Thoracic aorta (tissue), 2 donors: ENCODE measurements around the gene SLCO2A1. TPM values are rescaled to one million over a fixed set of nuclear protein-coding genes. Genes with fewer than 3 reads are reported as not detected.

Source experiments
- ATAC-seq: fragments of 150-250 bp; one replicate; pipeline ENCODE4 v1.8.0; 2017; ENCODE audit warnings: low read depth; ENCODE audit not compliant: insufficient number of reproducible peaks, low FRiP score
- DNase-seq: peaks from one replicate; pipeline ENCODE4 v3.0.0-alpha.2; 2020; ENCODE audit warnings: low spot score
- H3K27ac ChIP-seq, 2 donors: fragments of 200-600 bp; sonication (generic); 1 replicate in 1 of 2; 2 replicates in 1 of 2; pipeline ENCODE4 v1.5.1; 2016; ENCODE audit warnings: mild to moderate bottlenecking in 2 of 2, moderate library complexity in 2 of 2
- H3K27me3 ChIP-seq: fragments of 200-600 bp; sonication (generic); replicated peaks from 2 replicates; pipeline ENCODE4 v1.6.0; 2016; ENCODE audit warnings: mild to moderate bottlenecking; ENCODE audit not compliant: insufficient read depth
- H3K36me3 ChIP-seq: fragments of 200-600 bp; sonication (generic); one replicate; pipeline ENCODE4 v1.5.1; 2016
- H3K4me1 ChIP-seq, 2 donors: fragments of 200-600 bp; sonication (generic); 1 replicate in 1 of 2; 2 replicates in 1 of 2; pipeline versions ENCODE4 v1.5.1 to v1.6.0; 2016; ENCODE audit warnings: low read depth in 2 of 2, mild to moderate bottlenecking in 1 of 2; ENCODE audit not compliant: control insufficient read depth in 1 of 2
- H3K4me3 ChIP-seq: fragments of 200-600 bp; sonication (generic); 2 replicates; pipeline ENCODE4 v1.5.1; 2016; ENCODE audit warnings: mild to moderate bottlenecking
- H3K9me3 ChIP-seq: fragments of 200-600 bp; sonication (generic); 2 replicates; pipeline ENCODE4 v1.5.1; 2016
- total RNA-seq, 2 donors: library from RNA; depleted of rRNA; stranded (reverse); fragments of >200 nt; gene quantifications; one replicate each; pipeline versions ENCODE4 v1.1.0 to v1.2.3, GENCODE V29; 2016
- TF ChIP-seq, protein P1 (sequence below): fragments of 200-600 bp; sonication (generic); IDR thresholded peaks from one replicate; pipeline ENCODE4 v1.5.1; 2019; ENCODE audit warnings: antibody characterized with exemption

Gene SLCO2A1
- total RNA-seq, 2 donors from 2014 or later, result 7.9 to 115 TPM

DNA sequence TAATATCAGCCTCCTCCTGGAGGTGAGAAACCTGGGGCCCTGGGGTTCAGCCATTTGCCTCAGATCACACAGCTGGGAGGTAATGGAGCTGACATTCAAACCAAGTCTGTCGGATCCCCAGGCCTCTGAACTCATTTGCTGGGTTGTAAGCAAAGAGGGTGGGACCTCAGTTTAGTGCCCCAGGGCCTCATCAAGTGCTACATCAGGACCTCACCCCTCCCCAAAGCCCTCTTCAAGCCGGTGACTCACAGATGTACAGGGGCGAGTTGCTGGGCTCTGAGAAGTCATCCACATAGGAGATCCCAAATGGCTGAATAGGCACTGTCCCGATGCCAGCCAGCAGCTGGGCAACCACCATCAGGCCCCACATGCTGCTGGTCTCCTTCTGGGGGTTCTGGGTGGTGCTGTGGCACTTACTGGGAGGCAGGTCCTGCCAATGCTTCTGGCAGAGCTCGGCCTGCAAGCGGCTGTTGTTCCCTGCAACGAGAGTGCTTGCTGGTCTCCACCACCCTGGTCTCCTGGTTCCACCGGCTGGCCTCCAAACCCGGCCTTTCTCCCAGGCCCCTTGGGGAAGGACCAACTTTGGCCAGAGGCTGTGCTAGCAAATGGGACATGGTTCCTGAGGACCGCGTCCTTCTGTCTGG, 74.9 kb downstream of the SLCO2A1 start:
- H3K27me3 ChIP-seq, result no peaks in the 10 kb centered on the region
- no peak overlapping the region for H3K27ac ChIP-seq
- DNase-seq (no peak), ATAC-seq (no peak)
- no peaks in the 10 kb centered on the region for H3K9me3 ChIP-seq
- no peaks in the 10 kb centered on the region for H3K4me1 ChIP-seq
- no peak overlapping the region for H3K4me3 ChIP-seq
- H3K36me3 ChIP-seq, result no peaks in the 10 kb centered on the region
- TF ChIP-seq, protein P1, sequence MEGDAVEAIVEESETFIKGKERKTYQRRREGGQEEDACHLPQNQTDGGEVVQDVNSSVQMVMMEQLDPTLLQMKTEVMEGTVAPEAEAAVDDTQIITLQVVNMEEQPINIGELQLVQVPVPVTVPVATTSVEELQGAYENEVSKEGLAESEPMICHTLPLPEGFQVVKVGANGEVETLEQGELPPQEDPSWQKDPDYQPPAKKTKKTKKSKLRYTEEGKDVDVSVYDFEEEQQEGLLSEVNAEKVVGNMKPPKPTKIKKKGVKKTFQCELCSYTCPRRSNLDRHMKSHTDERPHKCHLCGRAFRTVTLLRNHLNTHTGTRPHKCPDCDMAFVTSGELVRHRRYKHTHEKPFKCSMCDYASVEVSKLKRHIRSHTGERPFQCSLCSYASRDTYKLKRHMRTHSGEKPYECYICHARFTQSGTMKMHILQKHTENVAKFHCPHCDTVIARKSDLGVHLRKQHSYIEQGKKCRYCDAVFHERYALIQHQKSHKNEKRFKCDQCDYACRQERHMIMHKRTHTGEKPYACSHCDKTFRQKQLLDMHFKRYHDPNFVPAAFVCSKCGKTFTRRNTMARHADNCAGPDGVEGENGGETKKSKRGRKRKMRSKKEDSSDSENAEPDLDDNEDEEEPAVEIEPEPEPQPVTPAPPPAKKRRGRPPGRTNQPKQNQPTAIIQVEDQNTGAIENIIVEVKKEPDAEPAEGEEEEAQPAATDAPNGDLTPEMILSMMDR, result no peak

DNA sequence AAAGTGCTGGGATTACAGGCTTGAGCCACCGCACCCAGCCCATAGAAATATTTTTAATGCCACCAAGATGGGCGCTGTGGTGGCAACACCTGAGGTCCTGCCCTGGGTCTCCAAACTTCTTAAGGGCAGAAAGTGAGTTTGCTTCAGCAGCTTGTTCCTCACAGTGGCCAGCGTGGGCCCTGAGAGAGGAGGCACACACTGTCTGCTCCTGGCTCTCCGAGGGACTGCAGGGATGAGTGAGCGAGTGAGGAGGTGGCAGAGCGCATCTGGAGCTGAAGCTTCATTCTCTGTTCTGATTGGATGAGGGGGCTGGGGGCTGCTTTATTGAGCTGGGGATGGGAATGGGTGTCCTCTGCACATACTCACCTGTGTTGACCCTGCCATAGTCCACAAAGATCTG, 76.4 kb downstream of the SLCO2A1 start:
- Histone ChIP-seq H3K27me3 (no peaks in the 10 kb centered on the region), H3K36me3 (no peaks in the 10 kb centered on the region), H3K4me1 (no peaks in the 10 kb centered on the region), H3K4me3 (no peak overlapping the region), H3K27ac (no peak overlapping the region), H3K9me3 (no peaks in the 10 kb centered on the region)
- no peak for DNase-seq
- TF ChIP-seq, protein P1, result no peak
- ATAC-seq, result no peak

DNA sequence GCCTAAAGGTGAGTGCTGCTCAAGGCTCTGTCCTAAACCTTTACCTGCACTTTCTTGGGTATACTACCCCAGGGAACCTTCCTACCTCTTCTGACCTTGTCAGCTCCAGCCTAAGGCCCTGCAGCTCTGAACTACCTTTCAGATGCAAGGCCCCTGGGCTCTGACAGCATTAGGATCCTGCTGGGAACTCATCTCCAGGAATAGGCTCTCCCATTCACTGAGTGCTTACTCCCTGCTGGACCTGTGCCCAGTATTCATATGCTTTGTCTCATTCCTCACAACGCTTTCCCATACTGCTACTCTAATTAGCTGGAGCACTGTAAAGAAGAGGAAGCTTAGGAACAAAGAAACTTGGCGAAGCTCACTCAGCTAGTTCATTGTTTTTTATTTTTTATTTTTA, 80.3 kb downstream of the SLCO2A1 start:
- TF ChIP-seq, protein P1, result no peak
- Histone ChIP-seq H3K27ac (no peak overlapping the region), H3K36me3 (no peaks in the 10 kb centered on the region), H3K4me1 (peaks cover 5 to 12% of the 10 kb centered on the region in 2 donors), H3K4me3 (no peak overlapping the region), H3K9me3 (no peaks in the 10 kb centered on the region), H3K27me3 (no peaks in the 10 kb centered on the region)
- ATAC-seq (no peak), DNase-seq (no peak)

DNA sequence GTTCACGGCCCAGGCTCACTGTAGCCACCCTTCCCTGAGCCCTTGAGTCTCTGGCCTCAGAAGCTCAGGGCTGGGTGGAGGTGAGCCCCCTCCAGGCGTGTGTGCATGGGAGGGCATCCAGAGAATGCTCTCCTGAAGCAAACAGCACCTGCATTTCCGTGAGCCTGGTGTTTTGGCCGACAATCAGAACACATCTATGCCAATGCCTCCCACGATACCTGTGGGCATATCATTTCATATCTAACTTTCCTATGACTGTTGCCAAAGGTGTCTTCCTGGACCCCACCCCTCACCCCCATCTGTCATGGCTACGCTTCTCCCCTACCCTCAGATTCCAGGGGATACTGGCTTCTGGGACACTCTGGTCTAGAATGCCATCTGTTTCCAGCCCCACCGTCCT, 80.7 kb downstream of the SLCO2A1 start:
- no peak for ATAC-seq
- Histone ChIP-seq H3K9me3 (no peaks in the 10 kb centered on the region), H3K27me3 (no peaks in the 10 kb centered on the region), H3K4me3 (no peak overlapping the region), H3K36me3 (no peaks in the 10 kb centered on the region), H3K4me1 (peaks cover 9 to 17% of the 10 kb centered on the region in 2 donors), H3K27ac (no peak overlapping the region)
- TF ChIP-seq, protein P1, result no peak
- DNase-seq, result no peak

DNA sequence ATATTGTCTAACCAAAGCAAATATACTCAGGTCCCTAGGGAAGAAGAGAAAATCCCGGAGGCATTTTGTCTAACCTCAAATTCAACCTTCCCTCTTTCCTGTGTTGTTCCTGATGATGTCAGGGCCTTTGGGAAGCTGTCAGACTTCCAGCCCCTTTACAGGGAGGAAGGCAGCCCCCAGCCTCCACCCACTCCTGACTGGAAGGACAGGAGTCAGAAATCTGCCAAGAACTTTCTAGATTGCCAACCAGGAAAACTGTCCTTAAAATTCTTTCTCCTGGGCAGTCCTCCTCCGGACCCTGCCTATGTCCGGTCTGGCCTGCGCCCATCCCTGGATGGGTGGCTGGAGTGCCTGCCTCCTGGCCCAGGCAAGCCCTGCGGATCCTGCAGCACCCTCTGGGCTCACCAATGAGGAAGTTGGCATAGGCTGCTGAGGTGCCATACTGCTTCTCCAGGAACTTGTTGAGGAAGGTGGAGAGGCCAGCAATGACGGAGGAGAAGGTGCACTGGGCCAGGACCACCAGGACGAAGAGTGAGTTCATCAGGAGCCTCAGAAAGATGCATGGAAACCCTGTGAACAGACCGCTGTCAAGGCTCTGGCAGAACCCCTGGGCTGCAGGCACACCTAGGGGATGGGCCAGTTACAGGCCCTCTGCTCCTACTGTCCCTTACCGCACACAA, 81.5 kb downstream of the SLCO2A1 start:
- H3K27me3 ChIP-seq, result no peaks in the 10 kb centered on the region
- H3K4me3 ChIP-seq, result no peak overlapping the region
- ATAC-seq (no peak), DNase-seq (no peak)
- H3K27ac ChIP-seq, result no peak overlapping the region
- peaks cover 15 to 24% of the 10 kb centered on the region in 2 donors for H3K4me1 ChIP-seq
- no peaks in the 10 kb centered on the region for H3K36me3 ChIP-seq
- H3K9me3 ChIP-seq, result no peaks in the 10 kb centered on the region
- TF ChIP-seq, protein P1, result no peak
